Lung (tissue), 12 donors: ENCODE measurements around the gene OGFOD3. TPM values are rescaled to one million over a fixed set of nuclear protein-coding genes. Genes with fewer than 3 reads are reported as not detected.

ENCODE experiments used
- ATAC-seq: fragments of 200-7000 bp; cut with Tn5 transposase; one replicate; pipeline ENCODE4 v1.9.1; 2020; ENCODE audit warnings: moderate number of reproducible peaks; ENCODE audit not compliant: insufficient read depth, low FRiP score
- DNase-seq, 3 donors: peaks; one replicate each; pipeline ENCODE4 v3.0.0-alpha.2; 2013 to 2017
- H3K27ac ChIP-seq, 2 donors: one replicate each; pipeline ENCODE4 v1.5.1; 2013; ENCODE audit warnings: mild to moderate bottlenecking in 2 of 2, moderate library complexity in 2 of 2, control low read depth in 1 of 2, inconsistent platforms in 1 of 2, low read depth in 1 of 2, low read length in 1 of 2
- H3K27me3 ChIP-seq, 3 donors: one replicate each; pipeline ENCODE4 v1.5.1; 2013; ENCODE audit warnings: low read length in 2 of 3; ENCODE audit not compliant: control insufficient read depth in 3 of 3, insufficient read depth in 3 of 3
- H3K36me3 ChIP-seq, 4 donors: one replicate each; pipeline ENCODE4 v1.5.1; 2013; ENCODE audit warnings: low read length in 4 of 4, mild to moderate bottlenecking in 1 of 4, moderate library complexity in 1 of 4; ENCODE audit not compliant: control insufficient read depth in 4 of 4, insufficient read depth in 4 of 4
- H3K4me1 ChIP-seq, 5 donors: one replicate each; pipeline ENCODE4 v1.5.1; 2013; ENCODE audit warnings: low read length in 5 of 5, mild to moderate bottlenecking in 2 of 5, moderate library complexity in 1 of 5; ENCODE audit not compliant: control insufficient read depth in 5 of 5, insufficient read depth in 5 of 5
- H3K4me3 ChIP-seq: one replicate; pipeline ENCODE4 v1.5.1; 2013; ENCODE audit warnings: mild to moderate bottlenecking, control low read depth, moderate library complexity
- H3K9ac ChIP-seq, 2 donors: one replicate each; pipeline ENCODE4 v1.5.1; 2013; ENCODE audit warnings: low read length in 2 of 2, control low read depth in 1 of 2; ENCODE audit not compliant: insufficient read depth in 1 of 2
- H3K9me3 ChIP-seq, 4 donors: one replicate each; pipeline ENCODE4 v1.5.1; 2013; ENCODE audit warnings: low read length in 3 of 4, mild to moderate bottlenecking in 1 of 4, moderate library complexity in 1 of 4; ENCODE audit not compliant: control insufficient read depth in 4 of 4, insufficient read depth in 3 of 4
- CTCF ChIP-seq: IDR thresholded peaks from 2 replicates; pipeline ENCODE4 v1.5.1; 2012; ENCODE audit warnings: mild to moderate bottlenecking; ENCODE audit errors: control extremely low read depth, extremely low read depth
- WGBS, 2 donors: extraction: QIAGEN DNeasy Blood & Tissue Kit; methylation state at CpG; one replicate each; pipeline ENCODE4 v1.1.7; 2013; 5-methylcytosine and 5-hydroxymethylcytosine counted together
- polyA plus RNA-seq, 2 donors: library from polyadenylated mRNA; stranded (reverse); fragments of 200-250 nt; gene quantifications; one replicate each; pipeline ENCODE4 v1.2.1, GENCODE V29; 2013
- total RNA-seq, 2 donors: library from RNA; depleted of rRNA in 1 of 2; stranded (reverse); fragments of >200 nt in 1 of 2; gene quantifications; one replicate each; pipeline ENCODE4 v1.2.1, GENCODE V29; 2014 to 2021
- donor health status: control.
- donor health status: control.
- donor health status: Bipolar disorder and iron deficiency.
- donor health status: healthy.
- donor health status: DM: yes; HTN: yes; CAD: no.

OGFOD3 gene
- total and polyA plus RNA-seq, 4 donors, result 20.6 to 41.6 (median 29.8) TPM

DNA sequence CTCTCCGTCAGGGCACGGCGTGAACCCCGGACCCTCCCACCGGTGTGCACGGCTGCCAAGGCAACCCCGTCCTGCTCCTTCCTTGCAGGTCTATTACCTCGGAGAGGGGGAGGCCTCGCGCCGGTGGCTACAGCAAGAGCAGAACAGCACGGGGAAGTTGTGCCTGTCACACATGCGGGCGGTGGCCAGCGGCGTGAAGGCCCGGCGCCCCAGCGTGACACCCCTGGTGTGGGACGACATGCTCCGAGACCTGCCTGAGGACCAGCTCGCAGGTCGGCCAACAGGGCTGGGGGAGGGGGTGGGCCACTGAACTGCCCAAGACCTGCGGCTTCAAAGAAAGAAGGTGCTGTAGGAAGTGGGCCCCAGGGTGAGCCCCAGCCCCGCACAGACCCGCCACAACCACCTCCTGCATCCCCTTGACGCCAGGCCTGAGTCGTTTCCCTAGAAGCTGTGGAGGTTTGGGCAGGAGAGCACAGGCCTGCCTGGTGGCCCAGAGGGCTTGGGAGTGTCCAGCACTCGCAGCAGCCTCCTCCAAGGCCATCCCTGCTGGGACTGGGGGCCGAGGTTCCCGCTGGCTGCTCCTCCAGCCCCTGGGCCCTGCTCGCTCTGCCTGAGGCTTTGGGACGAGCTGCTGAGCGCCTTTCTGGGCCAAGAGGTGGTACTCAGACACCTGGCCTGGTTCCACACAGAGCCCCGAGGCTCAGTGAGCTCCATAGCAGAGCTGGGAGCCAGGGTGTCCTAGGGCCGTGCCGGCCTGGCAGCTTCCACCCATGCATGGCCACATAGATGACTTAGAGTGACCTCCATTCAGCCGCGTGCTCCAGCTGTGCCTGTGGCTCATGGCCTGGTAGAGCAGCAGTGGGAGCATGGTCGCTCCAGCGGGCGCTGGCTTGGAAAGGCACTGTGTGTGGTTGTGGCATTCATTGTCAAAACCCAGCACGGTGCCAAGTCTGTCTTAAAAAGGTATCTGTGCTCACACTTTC, 17.5 kb upstream of the OGFOD3 start:
- no peak for DNase-seq

GRCh38 chr17:82435103-82435502, 16.7 kb upstream of the OGFOD3 start:
- Histone ChIP-seq H3K4me1 (no peaks in the 10 kb centered on the region), H3K27ac (no peak overlapping the region), H3K9ac (no peak overlapping the region), H3K9me3 (no peaks in the 10 kb centered on the region), H3K36me3 (peaks cover 0 to 36% (median 5%) of the 10 kb centered on the region in 4 donors), H3K4me3 (no peak overlapping the region), H3K27me3 (no peaks in the 10 kb centered on the region)
- 94 to 96% methylated on average over 12 of the region's 12 CpGs for WGBS, 2 donors
- no peak for TF ChIP-seq CTCF
- ATAC-seq (no peak), DNase-seq (no peak)

More for the DNA sequence above, 17.5 kb upstream of the OGFOD3 start:
- Histone ChIP-seq H3K9ac (no peak overlapping the region), H3K4me1 (no peaks in the 10 kb centered on the region), H3K9me3 (no peaks in the 10 kb centered on the region), H3K27ac (no peak overlapping the region), H3K36me3 (peaks cover 0 to 38% (median 5%) of the 10 kb centered on the region in 4 donors), H3K27me3 (no peaks in the 10 kb centered on the region), H3K4me3 (no peak overlapping the region)
- no peak for ATAC-seq
- no peak for TF ChIP-seq CTCF
- 92 to 94% methylated on average over 43 of the region's 43 CpGs for WGBS, 2 donors

- Histone ChIP-seq H3K27ac (no peak overlapping the region), H3K4me1 (no peaks in the 10 kb centered on the region), H3K9ac (no peak overlapping the region), H3K36me3 (peaks cover 0 to 36% (median 5%) of the 10 kb centered on the region in 4 donors), H3K4me3 (no peak overlapping the region), H3K9me3 (no peaks in the 10 kb centered on the region), H3K27me3 (no peaks in the 10 kb centered on the region)
- WGBS, 2 donors, result 30 to 44% methylated on average over 3 of the region's 3 CpGs
- TF ChIP-seq CTCF, result no peak
- DNase-seq (no peak), ATAC-seq (no peak)
Measured at GRCh38 chr17:82434216-82434565, 15.8 kb upstream of the OGFOD3 start.
